ENCODE results near the gene MGAT4C. TPM values are rescaled to one million over a fixed set of nuclear protein-coding genes. Genes with fewer than 3 reads are reported as not detected.

Gene MGAT4C
- total and polyA plus RNA-seq, 2 donors (not counting 3 experiments of a cell fraction or from before 2014, with no cell fraction given) = not detected

DNA sequence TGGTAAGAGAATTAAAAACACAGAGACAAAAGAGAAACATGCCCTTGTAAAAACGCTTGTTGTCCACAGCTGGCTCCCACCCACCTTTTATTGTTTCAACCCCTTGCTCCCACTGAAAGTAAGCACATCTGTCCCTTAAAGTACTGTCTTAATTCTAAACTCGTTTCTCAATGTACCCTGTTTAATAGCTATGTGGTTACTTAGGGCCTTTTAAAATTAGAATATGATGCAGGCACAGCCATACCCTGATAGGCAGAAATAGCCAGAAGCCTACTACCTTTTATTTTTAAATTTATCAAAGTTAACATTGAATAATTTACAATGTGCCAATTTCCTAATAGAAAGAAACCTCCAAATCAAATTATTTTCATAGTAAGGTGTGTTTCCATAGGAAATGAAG lies 4.0 kb upstream of the MGAT4C start:
- Histone ChIP-seq H3K36me3 (ENCODE audit: control insufficient read depth in 2 of 2, extremely low read depth in 1 of 2, insufficient read depth in 2 of 2, low read length in 2 of 2) (no peaks in the 10 kb centered on the region), H2AFZ (ENCODE audit: low read depth, low read length) (no peak overlapping the region), H3K27me3 (ENCODE audit: control insufficient read depth in 2 of 2, insufficient read depth in 2 of 2, low read length in 2 of 2) (no peaks in the 10 kb centered on the region), H3K9ac (replicated peaks; ENCODE audit: extremely low read depth, insufficient read depth, low read length) (no peak overlapping the region), H3K79me2 (ENCODE audit: control insufficient read depth, insufficient read depth, low read length) (no peaks in the 10 kb centered on the region), H3K9me1 (replicated peaks; ENCODE audit: control insufficient read depth, extremely low read depth, insufficient read depth, low read length) (no peaks in the 10 kb centered on the region), H3K9me3 (replicated peaks; ENCODE audit: control insufficient read depth, insufficient read depth, low read length) (no peaks in the 10 kb centered on the region), H3K27ac (ENCODE audit: insufficient read depth, low read depth, low read length) (no peak overlapping the region), H4K20me1 (replicated peaks; ENCODE audit: control insufficient read depth, extremely low read depth, insufficient read depth, low read length) (no peaks in the 10 kb centered on the region), H3K4me1 (ENCODE audit: control insufficient read depth, extremely low read depth, insufficient read depth, low read length) (no peaks in the 10 kb centered on the region), H3K4me3 (replicated peaks in 1 of 3; ENCODE audit: insufficient read depth in 1 of 3, low read depth in 1 of 3, low read length in 3 of 3) (no peak overlapping the region), H3K4me2 (ENCODE audit: insufficient read depth, low read length) (no peak overlapping the region)
- BruUV-seq (replicated peaks) = no TSS peak
- FAIRE-seq (no peak), DNase-seq (ENCODE audit: low read depth, low spot score) (no peak)
- ChIA-PET CTCF (interaction anchor here (2.5 kb wide), 1 partner anchor 654 kb away, joined by 10 read pairs; no protein-coding TSS in a partner anchor), POLR2A (no interaction called here)
- intact Hi-C loops (cut with micrococcal nuclease) (no loop called here), dilution Hi-C loops (cut with MboI; ENCODE audit: extremely low pct_ligation_motif_present, low sequenced_read_pairs) (no loop called here)
- TF ChIP-seq FOS (IDR thresholded peaks at IDR 0.05; ENCODE audit: borderline replicate concordance, insufficient read depth, low read length) = no peak

GRCh38 chr12:86257134-86257533 lies 943 bp upstream of the MGAT4C start:
- FAIRE-seq (peak; percentile 40), DNase-seq (ENCODE audit: low read depth, low spot score) (no peak)
- no TSS peak for BruUV-seq (replicated peaks)
- CTCF ChIA-PET = interaction anchor here (0.6 kb wide), 2 partner anchors 636 to 657 kb away, joined by 3 read pairs; no protein-coding TSS in a partner anchor
- H3K27ac ChIP-seq (ENCODE audit: insufficient read depth, low read depth, low read length) = no peak overlapping the region
- POLR2A ChIA-PET = no interaction called here
- no peak overlapping the region for H3K4me2 ChIP-seq (ENCODE audit: insufficient read depth, low read length)
- TF ChIP-seq GATA2 (IDR thresholded peaks at IDR 0.05; ENCODE audit: insufficient read depth, insufficient read length, low read depth, low read length) = no peak
- no peak for TF ChIP-seq FOS (IDR thresholded peaks at IDR 0.05; ENCODE audit: borderline replicate concordance, insufficient read depth, low read length)
- no peak for TF ChIP-seq CTCF (IDR thresholded peaks at IDR 0.05; ENCODE audit: extremely low read depth in 1 of 2, insufficient read depth in 1 of 2, low read depth in 1 of 2, low read length in 2 of 2)
- no peak for TF ChIP-seq MYC (IDR thresholded peaks at IDR 0.05; ENCODE audit: low read depth, low read length)
- no peak for TF ChIP-seq POLR2A (IDR thresholded peaks at IDR 0.05; ENCODE audit: low read depth, low read length)
- no peak for TF ChIP-seq EZH2 (IDR thresholded peaks at IDR 0.05; ENCODE audit: borderline replicate concordance, low read depth, low read length, severe bottlenecking)
- no peak for TF ChIP-seq MAX (IDR thresholded peaks at IDR 0.05; ENCODE audit: insufficient read depth, insufficient read length)
- TF ChIP-seq POLR2AphosphoS5 (IDR thresholded peaks at IDR 0.05; ENCODE audit: insufficient read depth, low read depth, low read length) = no peak
- H3K9me1 ChIP-seq (replicated peaks; ENCODE audit: control insufficient read depth, extremely low read depth, insufficient read depth, low read length) = no peaks in the 10 kb centered on the region
- H2AFZ ChIP-seq (ENCODE audit: low read depth, low read length) = no peak overlapping the region
- H3K27me3 ChIP-seq (ENCODE audit: control insufficient read depth in 2 of 2, insufficient read depth in 2 of 2, low read length in 2 of 2) = no peaks in the 10 kb centered on the region
- no peak overlapping the region for H3K4me3 ChIP-seq (replicated peaks in 1 of 3; ENCODE audit: insufficient read depth in 1 of 3, low read depth in 1 of 3, low read length in 3 of 3)
- no peaks in the 10 kb centered on the region for H3K4me1 ChIP-seq (ENCODE audit: control insufficient read depth, extremely low read depth, insufficient read depth, low read length)
- H3K79me2 ChIP-seq (ENCODE audit: control insufficient read depth, insufficient read depth, low read length) = no peaks in the 10 kb centered on the region
- no peaks in the 10 kb centered on the region for H3K9me3 ChIP-seq (replicated peaks; ENCODE audit: control insufficient read depth, insufficient read depth, low read length)
- no peaks in the 10 kb centered on the region for H3K36me3 ChIP-seq (ENCODE audit: control insufficient read depth in 2 of 2, extremely low read depth in 1 of 2, insufficient read depth in 2 of 2, low read length in 2 of 2)
- dilution Hi-C loops (cut with MboI; ENCODE audit: extremely low pct_ligation_motif_present, low sequenced_read_pairs) (no loop called here), intact Hi-C loops (cut with micrococcal nuclease) (no loop called here)
- no peak overlapping the region for H3K9ac ChIP-seq (replicated peaks; ENCODE audit: extremely low read depth, insufficient read depth, low read length)
- no peaks in the 10 kb centered on the region for H4K20me1 ChIP-seq (replicated peaks; ENCODE audit: control insufficient read depth, extremely low read depth, insufficient read depth, low read length)

Measured in endothelial cell of umbilical vein (primary cell).